CD4-positive, alpha-beta T cell treated with Interleukin-21 for 1 hour (primary cell): Measurements from ENCODE around the gene C3orf20.
A peak's percentile ranks its signal among the peaks of the same experiment; 100 is the strongest.
"Not testable (repeated sequence)": the region's sequence is repeated elsewhere in the genome, so short reads cannot be mapped to it uniquely, and the experiment has no call there.

Source experiments
- DNase-seq: peaks from one replicate; pipeline ENCODE4 v3.0.0-alpha.2; 2020

Gene C3orf20

DNA sequence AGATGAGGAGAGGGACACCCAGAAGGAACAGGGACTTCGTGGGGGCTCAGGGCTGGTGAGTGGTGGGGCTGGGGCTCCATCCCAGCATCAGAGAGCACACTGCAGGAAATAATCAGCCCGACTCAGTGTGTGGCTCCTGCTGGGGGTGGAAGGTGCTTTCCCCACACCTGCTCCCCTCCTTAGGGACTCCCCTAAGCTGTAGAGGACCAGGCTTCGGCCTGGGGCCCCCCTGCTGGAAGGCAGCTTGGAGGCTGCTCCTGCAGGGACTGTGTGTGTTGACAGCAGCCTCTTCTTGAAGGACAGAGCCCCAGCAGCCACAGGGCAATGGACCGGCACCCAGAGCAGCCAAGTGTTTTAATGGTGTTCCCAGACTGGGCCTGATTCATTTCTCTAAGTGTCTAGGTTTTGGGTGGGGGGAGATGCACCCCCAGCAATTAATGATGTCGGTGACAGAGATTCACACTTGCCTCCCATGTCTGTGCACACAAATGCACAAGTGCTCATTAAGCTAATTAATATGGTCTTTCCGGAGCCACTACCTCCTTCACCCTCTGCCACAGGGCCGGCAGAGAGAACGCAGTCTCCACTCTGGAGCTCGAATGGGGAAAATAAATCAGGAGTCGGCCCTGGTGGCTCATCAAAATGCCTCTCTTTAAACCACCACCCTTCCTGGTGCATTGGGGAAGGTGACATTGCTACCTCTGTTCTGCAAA, 126.9 kb downstream of the C3orf20 start:
- no peak for DNase-seq

DNA sequence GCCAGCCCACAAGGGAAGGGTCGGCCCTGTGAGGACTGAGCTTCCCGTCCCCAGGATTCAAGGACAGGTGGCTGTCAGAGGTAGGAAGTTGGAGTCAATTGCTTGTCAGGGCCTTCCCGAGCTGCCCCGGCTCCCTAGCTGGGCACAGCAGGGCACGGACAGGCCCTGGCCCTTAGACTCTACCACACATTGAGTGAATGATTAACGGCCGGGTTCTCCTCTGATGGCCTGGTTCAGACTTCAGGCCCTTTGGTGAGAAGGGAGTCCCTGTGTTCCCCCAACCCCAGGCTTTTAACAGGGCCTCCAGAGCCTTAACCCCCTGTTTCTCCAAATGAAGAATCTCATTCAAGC, 127.4 kb downstream of the C3orf20 start:
- no peak for DNase-seq

DNA sequence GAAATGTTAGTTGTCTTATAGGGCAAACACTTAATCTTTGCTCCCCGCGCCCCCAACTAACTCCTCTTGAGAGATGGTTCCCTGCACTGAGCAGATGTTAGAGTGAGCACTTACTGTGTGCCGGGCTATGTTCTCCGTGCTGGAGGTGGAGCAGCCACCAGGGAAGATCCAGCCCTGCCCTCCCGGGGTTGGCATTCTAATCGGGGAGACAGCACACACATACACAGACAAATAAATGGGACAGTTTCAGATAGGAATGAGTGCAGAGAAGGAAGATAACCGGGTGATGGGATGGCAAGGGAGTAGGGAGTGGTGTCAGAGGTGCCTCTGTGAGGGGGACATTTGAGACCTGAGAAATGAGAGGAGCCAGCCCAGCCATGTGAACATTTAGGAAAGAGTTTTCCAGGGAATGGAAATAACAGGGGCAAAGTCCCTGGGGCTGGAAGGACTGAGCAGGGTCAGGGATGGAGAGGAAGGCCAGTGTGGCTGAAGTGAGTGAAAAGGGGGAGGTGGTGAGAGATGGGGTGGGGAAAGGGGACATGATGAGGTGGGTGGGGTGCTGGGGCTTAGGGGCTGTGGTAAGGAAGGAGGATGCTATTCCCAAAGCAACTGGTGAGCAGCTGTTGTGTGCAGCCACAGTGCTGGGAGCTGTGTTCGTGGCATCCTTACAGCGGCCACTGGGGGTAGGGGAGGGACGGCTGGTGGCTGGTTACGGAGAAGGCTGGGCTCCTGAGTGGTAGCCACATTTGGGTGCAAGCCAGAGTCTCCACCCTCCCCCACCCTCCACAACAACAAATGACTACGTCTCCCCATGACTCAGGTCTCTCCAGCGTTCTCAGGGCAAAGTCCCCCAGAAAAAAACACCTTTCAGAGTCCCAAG, 128.4 kb downstream of the C3orf20 start:
- DNase-seq: no peak

DNA sequence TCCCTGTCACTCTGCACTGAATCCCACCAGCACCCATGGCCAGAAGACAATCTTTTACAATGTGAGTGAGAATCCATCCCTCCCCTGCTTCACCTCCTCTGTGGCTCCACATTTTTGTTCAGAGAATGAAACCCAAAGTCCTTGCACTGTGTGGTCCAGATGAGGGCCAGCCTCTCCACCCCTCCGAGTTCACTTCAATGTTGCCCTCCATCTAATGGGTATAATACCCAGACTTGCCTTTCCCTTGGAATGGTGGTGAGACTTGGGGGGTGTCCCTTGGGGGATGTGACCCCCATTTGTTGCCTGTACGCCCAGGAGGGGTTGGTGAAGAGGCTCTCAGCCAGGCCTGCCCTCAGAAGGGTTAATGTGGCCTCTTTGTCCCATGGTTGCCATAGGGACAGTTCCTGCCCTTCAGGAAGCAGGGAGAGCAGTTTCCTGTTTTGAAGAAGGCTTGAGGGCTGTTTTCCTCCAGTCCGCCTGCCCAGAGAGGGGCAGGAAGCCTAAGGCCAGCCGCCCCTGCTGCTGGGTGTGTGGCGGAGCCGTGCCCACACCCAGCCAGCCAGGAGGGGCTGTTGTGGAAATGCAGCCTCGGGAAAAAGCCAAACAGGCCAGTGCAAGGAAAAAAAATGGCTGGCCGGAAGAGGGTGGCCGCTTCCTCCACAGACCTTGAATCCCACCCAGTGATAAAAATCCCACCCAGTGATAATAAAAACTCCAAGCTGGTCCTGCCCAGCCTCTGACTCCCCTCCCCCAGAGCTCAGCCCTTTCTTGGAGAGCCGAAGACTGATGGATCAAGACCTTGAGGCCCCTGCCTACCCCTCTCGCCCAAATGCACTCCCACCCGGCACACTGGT, 129.3 kb downstream of the C3orf20 start:
- no peak for DNase-seq

DNA sequence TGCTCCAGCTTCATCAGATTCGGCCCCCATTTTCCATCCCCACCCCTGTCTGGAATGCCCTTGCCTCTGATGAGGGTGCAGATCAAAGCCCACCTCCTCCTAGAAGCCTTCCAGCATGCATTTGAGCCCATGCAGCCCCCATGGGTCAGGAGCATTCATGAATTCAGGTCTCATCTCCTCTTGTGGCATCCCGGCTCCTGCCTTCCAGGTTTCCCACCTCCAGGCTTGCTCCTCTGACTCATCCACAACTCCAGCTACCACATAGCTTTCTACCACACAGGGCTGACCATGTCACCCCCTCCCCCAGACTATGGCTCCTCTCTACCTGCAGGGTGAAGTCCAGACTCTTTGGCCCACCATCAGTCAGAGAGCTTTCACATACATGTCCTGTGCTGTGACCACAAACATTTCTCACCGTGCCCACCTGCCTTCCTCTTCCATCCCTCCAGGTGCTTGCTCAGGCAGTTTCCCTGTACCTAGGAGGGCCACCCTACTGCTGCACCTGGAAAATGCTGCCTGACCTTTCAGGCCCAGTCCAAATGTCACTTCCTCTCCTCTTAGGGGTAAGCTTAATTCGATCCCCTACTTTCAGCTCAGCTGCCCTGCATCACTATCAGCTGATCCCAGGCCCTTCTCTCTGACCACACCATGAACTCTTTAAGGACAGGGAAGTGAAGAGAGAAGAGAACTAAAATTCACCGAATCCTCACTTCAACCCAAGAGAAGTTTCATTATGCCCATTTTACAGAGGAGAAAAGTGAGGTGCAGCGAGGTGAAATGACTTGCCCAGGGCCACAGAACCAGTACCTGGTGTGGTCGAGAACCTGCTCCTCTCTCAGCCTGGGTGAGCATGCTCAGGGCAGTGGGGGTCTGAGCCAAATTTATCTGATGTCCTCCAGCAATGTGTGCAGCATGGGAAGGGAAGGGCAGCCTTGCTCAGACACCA, 130.2 kb downstream of the C3orf20 start:
- DNase-seq: no peak

DNA sequence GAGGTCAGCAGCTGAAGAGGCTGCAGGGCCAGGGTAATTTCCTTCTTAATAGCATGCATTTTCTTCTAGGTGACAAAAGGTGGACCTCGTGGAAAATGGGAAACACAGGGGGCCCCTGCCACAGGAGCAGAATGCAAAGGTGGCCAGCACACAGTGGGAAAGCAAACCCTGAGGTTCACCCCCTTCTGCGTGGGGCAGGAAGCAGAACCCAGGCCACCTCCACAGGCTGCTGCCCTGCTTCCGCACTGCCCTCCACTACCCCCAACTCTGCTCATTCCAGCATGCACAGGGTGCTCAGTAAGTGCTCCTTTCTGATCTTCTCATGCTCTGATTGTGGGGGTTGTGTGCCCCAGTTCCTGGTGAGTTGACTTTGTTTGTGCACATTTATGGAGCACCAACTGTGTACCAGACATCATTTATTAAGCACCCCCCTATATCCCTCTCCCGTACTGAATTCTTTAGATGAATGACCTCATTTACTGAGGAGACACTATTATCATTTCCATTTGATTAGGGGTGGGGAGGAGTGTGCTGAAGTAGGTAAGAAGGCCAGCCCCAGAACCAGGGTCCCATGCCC, 131.1 kb downstream of the C3orf20 start:
- no peak for DNase-seq

DNA sequence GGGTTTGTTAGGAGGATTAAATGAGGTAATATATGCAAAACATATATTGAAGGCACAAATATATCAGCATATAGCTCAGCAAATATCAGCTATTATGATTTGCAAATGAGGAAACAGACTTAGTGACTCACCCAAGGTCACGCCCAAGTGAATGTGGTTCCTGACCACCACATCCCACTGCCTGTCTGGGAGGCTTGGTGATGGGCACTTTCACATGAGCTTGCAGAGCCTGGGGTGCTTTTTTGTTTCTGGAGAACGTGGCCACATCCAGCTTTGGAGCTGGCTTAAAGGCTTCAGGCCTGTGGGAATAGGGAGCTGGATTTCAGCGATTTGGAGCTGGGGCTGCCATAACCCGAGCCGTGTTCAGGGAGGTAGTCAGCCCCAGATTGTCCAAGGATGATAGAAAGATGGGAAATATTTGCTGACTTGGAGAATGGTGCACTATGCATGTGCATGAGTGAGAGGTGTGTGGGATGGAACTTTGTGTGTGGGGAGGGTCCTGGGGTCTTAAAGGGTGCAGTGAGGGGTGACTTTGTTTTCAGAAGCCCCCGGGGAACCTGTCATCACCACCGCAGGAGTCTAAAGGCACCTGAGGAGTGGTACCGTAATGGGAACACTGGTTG, 131.8 kb downstream of the C3orf20 start:
- DNase-seq: peak; percentile 2

DNA sequence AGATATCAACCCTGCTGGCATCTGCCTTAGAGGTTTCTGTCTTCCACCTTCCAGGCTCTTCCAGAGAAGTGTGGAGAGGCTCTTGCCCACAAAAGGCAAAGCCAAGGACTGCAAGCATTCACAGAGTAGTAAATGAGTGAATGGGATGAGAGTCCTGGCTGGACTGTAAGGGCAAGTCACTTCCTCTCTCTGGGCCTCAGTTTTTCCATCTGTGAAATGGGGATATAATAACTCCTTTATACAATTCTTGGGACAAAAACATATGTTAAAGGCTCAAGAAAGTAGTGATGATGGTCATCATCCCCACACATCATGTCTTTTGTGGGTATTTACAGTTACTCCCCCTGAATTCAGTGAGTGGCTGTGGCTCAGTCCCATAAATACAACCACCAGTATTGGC, 133.1 kb downstream of the C3orf20 start:
- no peak for DNase-seq

DNA sequence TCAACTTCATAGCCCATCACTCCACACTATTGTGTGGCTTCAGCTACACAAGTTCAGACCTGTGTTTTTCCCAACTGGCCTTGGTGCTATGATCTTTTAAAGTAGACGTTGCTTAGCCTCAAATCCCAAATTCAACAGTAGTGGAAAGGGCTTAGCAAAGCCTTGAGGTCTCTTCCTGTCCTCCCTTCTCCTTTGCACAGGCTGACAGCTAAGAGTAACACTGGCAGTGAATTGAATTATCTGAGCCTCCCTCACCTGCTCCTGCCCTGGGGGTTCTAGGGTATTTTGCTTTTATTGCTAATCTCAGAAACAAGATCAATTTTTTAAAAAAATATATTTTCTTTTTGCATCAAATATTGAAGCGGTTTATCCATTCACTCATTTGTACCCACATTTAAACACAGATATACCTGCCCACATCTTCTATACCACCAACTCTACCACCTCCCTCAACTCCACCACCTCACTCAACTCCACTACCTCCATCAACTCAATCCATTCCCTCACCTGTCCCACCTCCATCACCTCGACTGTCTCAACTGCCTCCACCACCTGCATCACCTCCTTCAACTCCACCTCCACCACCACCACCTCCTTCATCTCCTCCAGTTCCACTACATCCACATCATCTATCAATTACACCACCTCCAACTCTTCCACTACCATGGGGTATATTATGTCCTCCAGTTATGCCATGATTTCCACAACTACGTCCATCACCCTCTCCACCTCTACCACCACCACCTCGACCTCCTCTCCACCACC, 133.7 kb downstream of the C3orf20 start:
- DNase-seq: no peak

DNA sequence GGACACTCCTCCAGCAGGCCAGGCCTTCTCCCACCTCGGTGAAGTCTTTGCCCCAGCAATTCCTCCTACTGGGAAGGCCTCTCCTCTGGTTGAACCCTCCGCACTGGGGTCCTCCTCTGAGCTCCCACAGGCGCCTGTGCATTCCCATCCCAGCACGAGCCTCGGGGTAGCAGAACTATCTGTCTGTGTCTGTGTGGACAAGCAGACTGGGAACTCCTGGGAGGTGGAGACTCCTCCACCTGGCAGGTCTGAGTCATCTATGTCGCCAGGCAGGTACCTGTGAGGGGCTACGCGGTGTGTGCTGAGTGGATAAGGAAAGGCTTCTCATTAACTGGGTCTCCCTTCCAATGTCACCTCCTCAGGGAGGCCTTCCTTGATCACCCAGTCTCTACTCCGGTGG, 134.7 kb downstream of the C3orf20 start:
- DNase-seq: not testable (repeated sequence)

DNA sequence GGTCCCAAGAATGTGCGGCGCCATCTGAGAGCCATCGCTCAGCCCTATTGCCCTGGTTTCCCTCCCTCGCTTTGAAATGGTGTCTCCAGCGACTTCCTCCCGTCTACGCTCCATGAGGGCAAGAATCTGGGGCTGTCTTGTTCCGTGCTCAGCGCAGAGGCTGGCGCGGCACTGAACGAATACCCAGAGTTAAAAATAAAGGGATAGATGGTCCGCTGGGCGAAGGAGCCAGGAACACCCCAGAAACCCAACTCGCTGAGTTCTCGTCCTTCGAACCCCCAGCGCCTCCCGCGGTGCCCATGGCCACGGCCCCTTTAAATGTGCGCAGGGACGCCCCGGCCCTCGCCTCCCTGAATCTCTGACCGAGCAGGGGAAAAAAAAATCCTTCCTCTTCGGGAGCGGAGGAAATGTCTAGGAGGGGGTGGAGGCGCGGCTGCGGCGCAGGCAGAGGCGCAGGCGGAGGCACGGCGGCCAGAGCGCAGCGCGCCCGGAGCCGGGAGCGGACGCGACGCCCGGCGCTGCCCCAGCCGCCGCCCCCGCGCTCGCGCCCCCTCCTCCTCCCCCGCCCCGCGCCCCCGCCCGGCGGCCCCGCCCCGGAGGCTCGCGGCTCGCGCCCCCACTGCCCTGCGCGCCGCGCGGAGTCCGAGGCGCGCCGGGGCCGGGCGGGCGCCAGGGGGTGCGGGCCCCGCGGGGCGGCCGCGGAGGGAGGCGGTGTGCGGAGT, 135.3 kb downstream of the C3orf20 start:
- no peak for DNase-seq

DNA sequence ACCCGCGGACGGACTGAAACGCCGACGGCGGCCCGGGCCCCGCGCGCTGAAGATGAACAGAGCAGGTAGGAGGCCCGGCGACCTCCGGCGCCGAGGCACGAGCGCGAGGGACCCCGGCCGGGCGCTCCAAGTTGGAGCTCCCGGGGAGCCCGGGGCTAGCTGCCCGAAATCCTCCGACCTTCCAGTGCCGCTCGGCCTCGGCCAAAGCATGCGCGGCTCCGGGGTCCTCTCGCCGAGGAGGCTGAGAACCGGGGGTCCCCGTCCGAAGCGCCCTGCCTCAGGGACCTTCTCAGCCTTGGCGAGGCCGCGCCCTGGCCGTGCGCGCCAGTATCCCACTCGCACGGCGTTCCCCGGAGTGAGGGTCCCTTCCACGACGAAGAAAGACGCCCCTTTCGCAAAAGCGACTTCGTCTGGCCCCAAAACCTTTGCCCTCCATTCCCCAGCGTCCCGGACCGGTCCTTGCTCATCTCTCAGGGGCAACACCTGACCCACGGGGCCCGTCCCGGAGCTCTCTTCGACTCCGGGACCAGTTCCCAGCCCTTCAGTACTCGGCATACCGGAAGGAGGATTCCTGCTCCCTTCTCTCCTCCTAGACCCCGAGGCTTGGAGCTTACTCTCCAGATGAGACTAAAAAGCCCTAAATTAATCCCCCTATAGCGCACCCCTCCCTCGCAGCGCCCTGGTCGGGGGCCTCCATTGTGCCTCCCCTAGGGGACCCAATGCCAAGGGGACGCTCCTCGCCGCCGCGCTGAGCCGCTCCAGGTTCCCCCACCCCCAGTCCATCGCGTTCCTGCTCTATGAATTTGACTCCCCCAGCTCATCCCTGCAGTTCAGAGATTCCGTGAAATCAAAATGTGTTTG, 136.1 kb downstream of the C3orf20 start:
- DNase-seq: no peak

DNA sequence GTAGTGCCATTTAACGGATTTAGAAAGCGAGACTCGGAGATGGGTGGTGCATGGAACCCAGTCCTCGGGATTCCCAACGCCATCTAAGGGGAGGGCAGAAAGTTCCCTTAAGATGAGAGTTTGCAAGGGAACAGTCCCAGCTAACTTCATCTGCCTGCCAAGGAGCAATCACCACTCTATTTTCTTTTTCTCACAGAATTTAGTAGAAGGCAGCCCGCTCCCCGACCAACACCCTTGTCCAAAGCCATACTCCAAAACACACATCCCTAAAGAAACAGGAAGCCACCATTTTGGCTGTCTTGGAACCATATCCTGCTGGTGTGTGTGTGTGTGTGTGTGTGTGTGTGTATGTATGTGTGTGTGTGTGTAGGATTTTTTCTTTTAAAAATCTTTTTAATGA, 136.7 kb downstream of the C3orf20 start:
- DNase-seq: no peak

DNA sequence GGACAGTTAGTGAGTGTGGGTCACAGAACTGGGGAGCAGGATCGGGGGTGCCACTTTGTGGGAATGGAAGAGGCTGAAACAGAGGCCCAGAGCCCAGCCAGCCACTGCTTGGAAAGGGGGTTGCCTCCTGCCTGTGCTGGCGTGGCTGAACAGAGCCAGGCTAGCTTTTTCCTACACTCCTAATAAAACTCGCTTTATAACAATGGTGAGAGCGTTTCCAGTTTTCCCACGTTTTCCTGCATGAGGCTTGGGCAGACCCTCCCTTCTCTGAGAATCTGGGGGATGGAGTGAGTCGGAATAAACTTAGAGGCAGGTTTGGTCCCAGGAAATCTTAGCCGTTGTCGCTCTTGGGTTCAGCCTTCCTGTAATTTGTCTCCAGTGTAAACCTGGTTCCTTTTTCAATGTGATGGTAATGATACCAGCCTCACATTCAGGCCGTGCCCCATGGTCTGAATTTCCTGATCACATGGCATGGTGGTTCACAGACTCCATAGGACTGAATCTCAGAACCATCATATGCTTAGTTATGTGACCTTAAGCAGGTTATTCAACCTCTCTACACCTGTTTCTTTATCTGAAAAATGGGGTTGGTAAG, 137.4 kb downstream of the C3orf20 start:
- no peak for DNase-seq

DNA sequence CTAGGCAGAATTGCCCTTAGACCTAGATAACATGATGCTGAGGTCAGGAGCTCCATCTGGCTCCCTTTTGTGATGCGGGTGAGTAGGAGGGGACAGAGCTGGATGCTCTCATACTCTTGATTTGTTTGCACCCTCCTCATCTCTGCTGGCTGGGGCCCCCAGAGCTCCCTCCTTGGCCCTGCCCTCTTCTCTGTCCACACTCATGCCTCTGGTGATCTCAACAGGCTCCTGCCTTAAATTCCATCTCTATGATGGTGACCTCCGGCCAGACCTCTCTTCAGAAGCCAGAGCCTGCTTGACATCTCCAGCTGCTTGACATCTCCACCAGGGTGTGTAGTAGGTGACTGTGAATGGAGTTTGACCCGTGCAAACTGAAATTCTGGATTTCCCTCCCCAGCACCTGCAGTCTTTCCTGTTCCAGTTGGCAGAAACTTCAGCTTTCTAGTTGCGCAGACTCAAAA, 139.5 kb downstream of the C3orf20 start:
- DNase-seq: no peak

DNA sequence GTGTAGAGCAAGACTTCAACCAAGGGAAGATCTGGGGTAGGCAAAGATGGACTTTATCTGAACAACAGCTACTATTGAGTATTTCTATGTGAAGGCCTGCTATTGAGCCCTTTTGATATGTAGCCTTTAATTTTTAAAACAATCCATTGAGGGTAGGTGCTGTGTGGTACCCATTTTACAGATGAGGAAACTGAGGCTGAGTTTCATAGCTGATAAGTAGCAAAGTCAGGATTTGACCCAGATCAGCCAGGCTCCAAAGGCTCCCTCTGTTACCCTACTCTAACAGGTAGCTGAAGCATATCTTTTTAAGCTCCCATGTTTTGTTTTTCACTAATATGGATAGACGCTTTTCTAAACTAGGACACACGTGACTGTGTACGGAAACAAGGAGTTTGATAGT, 141.4 kb downstream of the C3orf20 start:
- DNase-seq: no peak

DNA sequence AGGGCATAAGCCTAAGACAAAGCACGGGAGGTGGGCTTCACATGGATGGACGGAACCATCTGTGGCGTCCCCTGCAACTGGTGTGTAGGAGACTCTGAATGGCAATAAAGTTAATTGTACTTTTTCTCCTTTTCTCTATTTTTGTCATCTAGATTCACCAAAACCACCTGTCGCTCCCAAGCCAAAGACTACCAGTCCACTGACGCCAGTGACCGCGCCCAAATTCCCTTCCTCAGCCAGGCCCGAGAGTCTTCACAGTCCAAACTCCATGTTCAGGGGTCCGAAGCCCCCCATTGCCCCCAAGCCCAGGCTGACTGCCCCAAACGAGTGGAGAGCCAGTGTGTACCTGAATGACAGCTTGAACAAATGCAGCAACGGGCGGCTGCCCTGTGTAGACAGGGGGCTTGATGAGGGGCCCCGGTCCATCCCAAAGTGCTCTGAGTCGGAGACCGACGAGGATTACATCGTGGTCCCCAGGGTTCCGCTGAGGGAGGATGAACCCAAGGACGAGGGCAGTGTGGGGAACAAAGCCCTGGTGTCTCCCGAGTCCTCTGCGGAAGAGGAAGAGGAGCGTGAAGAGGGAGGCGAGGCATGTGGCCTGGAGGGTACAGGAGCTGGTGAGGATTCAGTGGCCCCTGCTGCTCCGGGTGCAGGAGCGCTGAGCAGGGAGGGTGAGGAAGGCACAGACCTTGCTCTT, 144.0 kb downstream of the C3orf20 start, which contains the start of gene FGD5:
FGD5 (plus strand) TSS at position 159 of the 697 bp plus-strand sequence; CDS start at position 269, 110 bp downstream.
- DNase-seq: no peak

DNA sequence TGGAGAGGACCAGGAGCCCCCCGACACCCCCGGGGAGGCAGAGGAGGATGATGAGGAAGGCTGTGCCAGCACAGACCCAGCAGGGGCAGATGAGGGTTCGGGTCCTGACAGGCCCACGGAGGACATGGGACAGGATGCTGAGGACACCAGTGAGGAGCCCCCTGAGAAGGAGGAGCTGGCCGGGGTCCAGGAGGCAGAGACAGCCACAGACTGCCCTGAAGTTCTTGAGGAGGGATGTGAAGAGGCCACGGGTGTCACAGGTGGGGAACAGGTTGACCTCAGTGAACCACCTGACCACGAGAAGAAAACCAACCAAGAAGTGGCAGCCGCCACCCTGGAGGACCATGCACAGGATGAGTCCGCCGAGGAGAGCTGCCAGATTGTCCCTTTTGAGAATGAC, 144.7 kb downstream of the C3orf20 start:
- no peak for DNase-seq
